Measurements from ENCODE around the gene UBN2. TPM values are rescaled to one million over a fixed set of nuclear protein-coding genes. Genes with fewer than 3 reads are reported as not detected.
A peak's percentile ranks its signal among the peaks of the same experiment; 100 is the strongest.

The UBN2 gene
- 10 to 100 TPM; 38.8 to 49.4 TPM for total RNA-seq
- 36.6 TPM for polyA plus RNA-seq (ENCODE audit: insufficient read depth, low read depth, low replicate concordance)
- long read RNA-seq, donor 1, full-length matches to known transcripts, result 3 of 3 reads
- long read RNA-seq, donor 1, partial matches to known transcripts, result 0 of 3 reads
- long read RNA-seq, donor 1, other reads (novel, unspliced or antisense), result 0 of 3 reads
- long read RNA-seq, donor 2, result 0 reads

DNA sequence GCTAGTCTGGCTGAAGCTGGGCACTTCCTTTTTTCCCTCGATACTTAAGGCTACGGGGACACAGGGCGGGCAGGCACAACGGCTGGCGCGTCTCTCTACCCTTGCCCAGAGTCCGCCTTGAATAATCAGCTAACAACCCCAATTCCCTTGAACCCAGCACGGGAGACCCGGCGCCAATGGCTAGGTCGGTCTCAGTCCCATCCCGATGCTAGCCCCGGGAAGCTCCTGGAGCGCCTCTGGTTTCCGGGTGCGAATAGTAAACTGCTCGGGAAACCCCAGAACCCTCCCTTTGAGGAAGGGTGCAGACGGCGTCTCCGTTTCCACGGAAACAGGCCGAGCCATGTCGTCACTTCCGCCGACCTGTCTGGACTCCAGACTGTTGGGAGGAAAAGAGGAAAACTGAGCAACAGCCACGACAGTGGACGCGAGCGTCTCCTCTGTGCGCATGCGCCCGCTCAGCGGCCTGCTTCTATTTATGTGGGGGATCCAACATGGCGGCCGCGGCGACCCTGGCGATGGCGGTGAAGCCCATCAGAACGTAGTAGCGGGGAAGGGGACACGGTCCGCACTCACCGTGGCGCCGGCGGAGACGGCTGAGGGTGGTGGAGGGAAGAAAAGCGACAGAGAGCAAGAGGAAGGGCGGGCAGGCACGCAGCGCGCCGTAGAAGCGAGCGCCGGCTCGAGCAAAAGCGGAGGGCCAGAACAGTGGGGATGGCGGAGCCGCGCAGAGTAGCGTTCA lies at the start of gene UBN2:
TSS of gene UBN2 (plus strand) at position 464 of the 739 bp plus-strand sequence. CDS start at position 712, 248 bp downstream.
- peaks cover 4% of the 10 kb centered on the region for H3K4me1 ChIP-seq
- intact Hi-C loops (cut with DNase I; ENCODE audit: low total_unique reads), result no loop called here
- peak within 1 kb of the TSS; percentile 90 to 98 for H3K27ac ChIP-seq
- peak; percentile 55 for TF ChIP-seq POLR2A (IDR thresholded peaks at IDR 0.05)
- TF ChIP-seq, protein P1, sequence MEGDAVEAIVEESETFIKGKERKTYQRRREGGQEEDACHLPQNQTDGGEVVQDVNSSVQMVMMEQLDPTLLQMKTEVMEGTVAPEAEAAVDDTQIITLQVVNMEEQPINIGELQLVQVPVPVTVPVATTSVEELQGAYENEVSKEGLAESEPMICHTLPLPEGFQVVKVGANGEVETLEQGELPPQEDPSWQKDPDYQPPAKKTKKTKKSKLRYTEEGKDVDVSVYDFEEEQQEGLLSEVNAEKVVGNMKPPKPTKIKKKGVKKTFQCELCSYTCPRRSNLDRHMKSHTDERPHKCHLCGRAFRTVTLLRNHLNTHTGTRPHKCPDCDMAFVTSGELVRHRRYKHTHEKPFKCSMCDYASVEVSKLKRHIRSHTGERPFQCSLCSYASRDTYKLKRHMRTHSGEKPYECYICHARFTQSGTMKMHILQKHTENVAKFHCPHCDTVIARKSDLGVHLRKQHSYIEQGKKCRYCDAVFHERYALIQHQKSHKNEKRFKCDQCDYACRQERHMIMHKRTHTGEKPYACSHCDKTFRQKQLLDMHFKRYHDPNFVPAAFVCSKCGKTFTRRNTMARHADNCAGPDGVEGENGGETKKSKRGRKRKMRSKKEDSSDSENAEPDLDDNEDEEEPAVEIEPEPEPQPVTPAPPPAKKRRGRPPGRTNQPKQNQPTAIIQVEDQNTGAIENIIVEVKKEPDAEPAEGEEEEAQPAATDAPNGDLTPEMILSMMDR (IDR thresholded peaks at IDR 0.05), result no peak
- H3K4me3 ChIP-seq, result peak within 1 kb of the TSS; percentile 82 to 100
- no peaks in the 10 kb centered on the region for H3K9me3 ChIP-seq
- no peaks in the 10 kb centered on the region for H3K36me3 ChIP-seq (ENCODE audit: low read depth, missing control alignments)
- peak; percentile 98 for DNase-seq
- 0 to 2% methylated on average over 33 to 63 of the region's 63 CpGs for WGBS, 2 donors
- no peaks in the 10 kb centered on the region for H3K27me3 ChIP-seq

DNA sequence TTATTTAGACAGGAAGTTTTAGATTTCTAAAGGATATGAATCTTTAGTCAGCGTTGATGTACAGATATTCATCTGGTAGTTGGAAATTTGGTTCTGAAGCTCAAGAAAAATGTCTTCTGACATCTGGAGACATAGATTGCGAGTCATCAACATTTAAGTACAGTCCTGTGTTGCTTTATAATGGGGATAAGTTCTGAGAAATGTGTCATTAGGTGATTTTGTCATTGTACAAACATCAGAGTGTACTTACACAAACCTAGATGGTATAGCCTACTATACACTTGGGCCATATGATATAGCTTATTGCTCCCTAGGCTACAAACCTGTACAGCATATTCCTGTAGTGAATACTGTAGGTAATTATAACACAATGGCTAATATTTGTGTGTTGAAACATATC lies 49.6 kb upstream of the UBN2 start:
- H3K36me3 ChIP-seq (ENCODE audit: low read depth, missing control alignments), result no peaks in the 10 kb centered on the region
- no peaks in the 10 kb centered on the region for H3K9me3 ChIP-seq
- H3K4me1 ChIP-seq, result no peaks in the 10 kb centered on the region
- TF ChIP-seq POLR2A (IDR thresholded peaks at IDR 0.05), result no peak
- TF ChIP-seq, protein P1 (IDR thresholded peaks at IDR 0.05), result no peak
- WGBS, 2 donors, result 94 to 96% methylated on average over 2 of the region's 2 CpGs
- intact Hi-C loops (cut with DNase I; ENCODE audit: low total_unique reads), result no loop called here
- no peaks in the 10 kb centered on the region for H3K27me3 ChIP-seq
- no peak overlapping the region for H3K4me3 ChIP-seq
- DNase-seq, result no peak
- H3K27ac ChIP-seq, result no peak overlapping the region

DNA sequence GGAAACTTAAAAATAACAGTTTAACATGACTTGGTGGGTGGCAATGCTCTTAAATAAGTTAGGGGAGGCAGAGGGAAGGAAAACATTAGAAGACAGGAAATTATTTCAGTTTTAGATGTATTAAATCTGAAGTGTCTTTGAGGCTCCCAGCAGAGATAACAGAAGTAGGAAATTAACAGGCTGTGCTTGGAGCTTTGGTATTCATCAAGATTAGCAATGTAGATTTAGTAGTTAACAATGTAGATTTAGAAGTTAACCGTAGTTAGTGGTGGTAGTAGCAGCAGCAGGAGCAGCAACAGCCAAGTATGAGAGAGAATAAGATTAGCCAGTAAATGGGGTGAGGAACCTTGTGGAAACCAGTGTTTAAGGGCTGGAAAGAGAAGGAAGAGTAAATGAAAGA lies 48.7 kb upstream of the UBN2 start:
- no peak overlapping the region for H3K27ac ChIP-seq
- no peaks in the 10 kb centered on the region for H3K4me1 ChIP-seq
- no peak overlapping the region for H3K4me3 ChIP-seq
- no peaks in the 10 kb centered on the region for H3K36me3 ChIP-seq (ENCODE audit: low read depth, missing control alignments)
- 57 to 59% methylated on average over 1 of the region's 1 CpG for WGBS, 2 donors
- H3K9me3 ChIP-seq, result no peaks in the 10 kb centered on the region
- intact Hi-C loops (cut with DNase I; ENCODE audit: low total_unique reads), result no loop called here
- TF ChIP-seq POLR2A (IDR thresholded peaks at IDR 0.05), result no peak
- TF ChIP-seq, protein P1 (IDR thresholded peaks at IDR 0.05), result no peak
- DNase-seq, result no peak
- no peaks in the 10 kb centered on the region for H3K27me3 ChIP-seq

DNA sequence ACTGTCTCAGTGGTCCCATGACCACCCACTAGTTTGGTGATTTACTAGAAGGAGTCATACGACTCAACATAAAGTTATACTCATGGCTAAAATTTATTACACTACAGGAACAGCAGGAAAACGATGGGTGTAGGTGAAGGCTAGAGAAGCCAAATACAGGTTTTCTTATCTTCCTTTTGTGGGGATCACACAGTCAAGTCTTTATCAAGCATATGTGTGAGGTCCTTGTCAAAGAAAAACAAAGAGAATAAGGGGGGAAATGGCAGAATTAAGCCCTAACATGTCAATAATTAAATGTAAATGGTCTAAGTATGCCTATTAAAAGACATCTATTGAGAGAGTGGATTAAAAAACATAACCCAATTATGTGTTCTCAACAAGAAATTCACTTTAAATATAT lies 47.8 kb upstream of the UBN2 start:
- TF ChIP-seq, protein P1 (IDR thresholded peaks at IDR 0.05), result no peak
- TF ChIP-seq POLR2A (IDR thresholded peaks at IDR 0.05), result no peak
- intact Hi-C loops (cut with DNase I; ENCODE audit: low total_unique reads), result no loop called here
- no peak for DNase-seq
- Histone ChIP-seq H3K4me1 (no peaks in the 10 kb centered on the region), H3K9me3 (no peaks in the 10 kb centered on the region), H3K27ac (no peak overlapping the region), H3K4me3 (no peak overlapping the region), H3K36me3 (ENCODE audit: low read depth, missing control alignments) (no peaks in the 10 kb centered on the region), H3K27me3 (no peaks in the 10 kb centered on the region)
- 59 to 60% methylated on average over 2 of the region's 2 CpGs for WGBS, 2 donors
